ENCODE measurements around the gene DLK1.

Gene DLK1

DNA sequence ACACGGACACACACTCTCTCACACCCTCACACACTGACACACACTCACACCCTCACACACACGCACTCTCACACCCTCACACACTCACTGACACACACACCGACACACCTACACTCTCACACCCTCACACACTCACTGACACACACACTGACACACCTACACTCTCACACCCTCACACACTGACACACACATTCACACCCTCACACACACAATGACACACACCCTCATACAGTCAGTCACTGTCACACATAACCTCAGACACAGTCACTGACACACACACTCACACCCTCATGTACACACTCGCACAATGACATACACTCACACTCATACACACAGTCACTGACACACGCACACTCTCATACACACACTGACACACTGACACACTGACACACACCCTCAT, 19.8 kb upstream of the DLK1 start:
- POLR2A ChIA-PET = no interaction called here
- CTCF ChIA-PET = interaction anchor here (0.8 to 0.9 kb wide), 2 partner anchors 24 to 105 kb away, joined by 3 read pairs; no protein-coding TSS in a partner anchor
- 72% methylated on average over 5 of the region's 5 CpGs for WGBS (ENCODE audit: insufficient coverage)

DNA sequence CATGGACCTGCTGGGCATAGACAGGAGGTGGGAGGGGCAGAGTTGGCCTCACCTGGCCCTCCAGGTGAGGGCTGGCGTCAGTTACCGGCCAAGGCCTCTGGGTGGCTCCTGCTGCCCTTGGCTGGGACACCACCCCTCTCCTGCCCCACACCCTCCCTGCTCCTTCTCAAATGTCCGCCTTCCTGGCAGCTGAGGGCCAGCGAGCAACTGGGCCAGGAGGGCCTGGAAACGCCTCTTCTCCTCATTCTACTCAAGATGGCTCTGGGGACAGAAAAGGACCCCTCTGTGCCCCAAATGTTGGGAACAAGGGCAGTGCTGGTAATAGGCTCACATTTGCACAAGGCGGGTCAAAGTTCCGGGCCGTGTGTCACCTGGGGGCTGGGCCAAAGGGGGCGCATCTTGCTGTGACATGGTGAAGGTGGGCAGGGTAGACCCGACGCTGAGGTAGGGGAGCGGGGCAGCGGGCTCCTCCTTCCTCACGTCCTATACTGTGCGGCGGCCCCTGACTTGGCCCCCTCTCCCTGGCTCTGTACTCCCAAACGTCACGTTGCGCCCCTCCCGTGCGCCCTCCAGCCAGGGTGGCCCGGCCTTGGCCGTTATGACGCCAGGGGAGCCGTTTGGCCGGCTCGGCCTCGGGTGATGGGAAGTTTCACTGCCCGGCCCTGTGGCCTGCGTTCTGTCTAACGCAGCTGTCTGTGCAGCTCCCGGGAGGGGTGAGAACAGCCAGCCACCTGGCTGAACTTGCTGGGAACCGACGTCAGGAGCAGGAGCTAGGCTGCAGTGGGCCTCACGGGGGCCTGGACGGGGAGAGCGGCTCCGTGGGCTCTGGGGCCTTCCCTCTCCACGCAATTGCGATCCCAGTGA, 18.0 kb upstream of the DLK1 start:
- CTCF ChIA-PET = interaction anchor here (1.2 kb wide), 1 partner anchor 142 kb away, joined by 3 read pairs; no protein-coding TSS in a partner anchor
- DNase-seq = no peak
- 95% methylated on average over 37 of the region's 40 CpGs for WGBS (ENCODE audit: insufficient coverage)
- no peak overlapping the region for H3K27ac ChIP-seq (ENCODE audit: insufficient read depth in 1 of 2, low read depth in 1 of 2, low read length in 2 of 2, poor library complexity in 1 of 2, severe bottlenecking in 2 of 2)
- no peaks in the 10 kb centered on the region for H3K36me3 ChIP-seq (ENCODE audit: control insufficient read depth in 4 of 4, insufficient read depth in 4 of 4, low read length in 3 of 4)
- no peak overlapping the region for H3K4me3 ChIP-seq (ENCODE audit: control insufficient read depth in 1 of 7, extremely low read depth in 1 of 7, insufficient read depth in 4 of 7, low read depth in 2 of 7, low read length in 6 of 7)
- H3K4me1 ChIP-seq (ENCODE audit: control extremely low read depth in 1 of 4, control insufficient read depth in 4 of 4, insufficient read depth in 4 of 4, low read length in 3 of 4) = peaks cover 2 to 54% (median 43%) of the 10 kb centered on the region in 4 experiments
- H3K27me3 ChIP-seq (replicated peaks in 2 of 5; ENCODE audit: control insufficient read depth in 4 of 5, insufficient read depth in 5 of 5, low read length in 4 of 5) = no peaks in the 10 kb centered on the region
- POLR2A ChIA-PET = no interaction called here
- no peaks in the 10 kb centered on the region for H3K9me3 ChIP-seq (ENCODE audit: control extremely low read depth in 1 of 5, control insufficient read depth in 4 of 5, insufficient read depth in 2 of 5, low read depth in 1 of 5, low read length in 4 of 5)

More for the DNA sequence above, 19.8 kb upstream of the DLK1 start:
- DNase-seq = no peak
- H3K4me3 ChIP-seq (ENCODE audit: control insufficient read depth in 1 of 7, extremely low read depth in 1 of 7, insufficient read depth in 4 of 7, low read depth in 2 of 7, low read length in 6 of 7) = no peak overlapping the region
- H3K27ac ChIP-seq (ENCODE audit: insufficient read depth in 1 of 2, low read depth in 1 of 2, low read length in 2 of 2, poor library complexity in 1 of 2, severe bottlenecking in 2 of 2) = no peak overlapping the region
- H3K9me3 ChIP-seq (ENCODE audit: control extremely low read depth in 1 of 5, control insufficient read depth in 4 of 5, insufficient read depth in 2 of 5, low read depth in 1 of 5, low read length in 4 of 5) = no peaks in the 10 kb centered on the region
- peaks cover 2 to 36% (median 25%) of the 10 kb centered on the region in 4 experiments for H3K4me1 ChIP-seq (ENCODE audit: control extremely low read depth in 1 of 4, control insufficient read depth in 4 of 4, insufficient read depth in 4 of 4, low read length in 3 of 4)
- H3K36me3 ChIP-seq (ENCODE audit: control insufficient read depth in 4 of 4, insufficient read depth in 4 of 4, low read length in 3 of 4) = no peaks in the 10 kb centered on the region
- H3K27me3 ChIP-seq (replicated peaks in 2 of 5; ENCODE audit: control insufficient read depth in 4 of 5, insufficient read depth in 5 of 5, low read length in 4 of 5) = no peaks in the 10 kb centered on the region

DNA sequence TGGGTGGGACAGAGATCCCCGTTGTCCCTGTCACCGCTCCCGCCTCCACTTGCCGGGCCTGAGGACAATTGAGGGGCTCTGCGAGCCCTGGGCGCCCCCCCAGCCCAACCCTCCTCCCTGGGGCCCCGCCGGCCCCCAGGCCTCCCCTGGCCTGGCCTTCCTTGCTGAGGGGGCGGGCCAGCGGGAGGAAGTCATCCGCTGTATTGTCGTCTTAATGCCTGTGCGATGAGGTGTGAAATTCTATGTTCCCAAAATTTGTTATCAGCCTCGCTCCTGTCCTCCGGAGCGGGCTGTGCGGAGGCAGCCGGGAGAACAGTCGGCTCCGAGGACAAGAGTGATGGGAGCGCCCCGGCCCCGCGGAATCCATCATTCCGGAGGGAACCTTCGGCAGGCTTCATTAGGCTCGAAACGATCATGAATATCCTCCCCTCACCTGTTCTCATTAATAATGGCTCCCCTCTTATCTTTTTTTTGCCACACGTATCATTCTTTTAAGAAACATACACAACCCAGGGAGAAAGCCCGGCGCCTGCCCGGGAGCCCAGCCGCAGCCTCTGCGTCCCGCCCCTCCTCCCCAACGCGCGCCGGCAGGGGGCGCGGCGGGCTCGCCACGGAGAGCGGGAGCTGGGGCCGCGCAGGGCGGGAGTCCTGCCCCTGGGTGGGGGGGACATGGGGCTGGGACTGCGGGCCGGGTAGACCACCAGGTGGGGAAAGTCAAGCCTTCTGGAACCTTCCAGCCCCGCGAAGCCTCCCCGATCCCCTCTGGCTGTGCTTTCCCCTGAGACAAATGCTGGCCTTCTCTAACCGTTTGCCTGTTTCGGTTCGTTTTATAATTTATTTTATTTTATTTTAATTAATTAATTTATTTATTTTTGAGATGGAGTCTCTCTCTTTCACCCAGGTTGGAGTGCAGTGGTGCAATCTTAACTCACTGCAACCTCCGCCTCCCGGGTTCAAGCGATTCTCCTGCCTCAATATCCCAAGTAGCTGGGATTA, 17.1 kb upstream of the DLK1 start:
- H3K27ac ChIP-seq (ENCODE audit: insufficient read depth in 1 of 2, low read depth in 1 of 2, low read length in 2 of 2, poor library complexity in 1 of 2, severe bottlenecking in 2 of 2) = no peak overlapping the region
- ChIA-PET POLR2A (no interaction called here), CTCF (interaction anchor here (1.2 to 2.6 kb wide), 5 partner anchors 10 to 141 kb away, joined by 3 to 17 read pairs (median 3); no protein-coding TSS in a partner anchor)
- H3K27me3 ChIP-seq (replicated peaks in 2 of 5; ENCODE audit: control insufficient read depth in 4 of 5, insufficient read depth in 5 of 5, low read length in 4 of 5) = no peaks in the 10 kb centered on the region
- DNase-seq = peak; percentile 42 to 59 (median 48)
- H3K9me3 ChIP-seq (ENCODE audit: control extremely low read depth in 1 of 5, control insufficient read depth in 4 of 5, insufficient read depth in 2 of 5, low read depth in 1 of 5, low read length in 4 of 5) = no peaks in the 10 kb centered on the region
- H3K4me1 ChIP-seq (ENCODE audit: control extremely low read depth in 1 of 4, control insufficient read depth in 4 of 4, insufficient read depth in 4 of 4, low read length in 3 of 4) = peaks cover 2 to 64% (median 50%) of the 10 kb centered on the region in 4 experiments
- no peaks in the 10 kb centered on the region for H3K36me3 ChIP-seq (ENCODE audit: control insufficient read depth in 4 of 4, insufficient read depth in 4 of 4, low read length in 3 of 4)
- WGBS (ENCODE audit: insufficient coverage) = 29% methylated on average over 38 of the region's 59 CpGs
- H3K4me3 ChIP-seq (ENCODE audit: control insufficient read depth in 1 of 7, extremely low read depth in 1 of 7, insufficient read depth in 4 of 7, low read depth in 2 of 7, low read length in 6 of 7) = peak overlapping the region in 3 of 7 experiments; percentile 8 to 57 (median 26)

DNA sequence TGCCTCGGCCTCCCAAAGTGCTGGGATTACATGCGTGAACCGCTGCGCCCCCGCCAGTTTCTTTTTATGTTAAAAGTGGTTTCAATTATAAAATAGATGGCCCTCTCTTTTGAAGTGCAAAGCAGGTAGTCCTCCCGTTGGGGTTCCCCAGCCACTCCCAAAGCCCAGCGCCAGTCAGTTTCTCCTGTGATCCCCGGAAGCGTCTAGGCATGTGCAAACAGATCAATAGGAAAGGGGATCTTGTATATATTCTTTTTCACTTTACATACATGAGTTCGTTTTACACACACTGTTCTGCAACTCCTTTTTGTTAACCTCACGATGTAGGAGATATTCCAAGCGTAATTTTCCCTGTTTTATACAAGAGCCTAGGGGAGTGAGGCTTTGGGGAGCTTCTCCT, 16.3 kb upstream of the DLK1 start:
- Histone ChIP-seq H3K27me3 (replicated peaks in 2 of 5; ENCODE audit: control insufficient read depth in 4 of 5, insufficient read depth in 5 of 5, low read length in 4 of 5) (no peaks in the 10 kb centered on the region), H3K27ac (ENCODE audit: insufficient read depth in 1 of 2, low read depth in 1 of 2, low read length in 2 of 2, poor library complexity in 1 of 2, severe bottlenecking in 2 of 2) (no peak overlapping the region), H3K36me3 (ENCODE audit: control insufficient read depth in 4 of 4, insufficient read depth in 4 of 4, low read length in 3 of 4) (no peaks in the 10 kb centered on the region), H3K4me3 (ENCODE audit: control insufficient read depth in 1 of 7, extremely low read depth in 1 of 7, insufficient read depth in 4 of 7, low read depth in 2 of 7, low read length in 6 of 7) (no peak overlapping the region), H3K4me1 (ENCODE audit: control extremely low read depth in 1 of 4, control insufficient read depth in 4 of 4, insufficient read depth in 4 of 4, low read length in 3 of 4) (peaks cover 7 to 72% (median 58%) of the 10 kb centered on the region in 4 experiments), H3K9me3 (ENCODE audit: control extremely low read depth in 1 of 5, control insufficient read depth in 4 of 5, insufficient read depth in 2 of 5, low read depth in 1 of 5, low read length in 4 of 5) (no peaks in the 10 kb centered on the region)
- DNase-seq = no peak
- CTCF ChIA-PET = interaction anchor here (0.8 to 2.6 kb wide), 7 partner anchors 10 to 518 kb away, joined by 3 to 17 read pairs (median 3); no protein-coding TSS in a partner anchor
- POLR2A ChIA-PET = no interaction called here
- 81% methylated on average over 6 of the region's 12 CpGs for WGBS (ENCODE audit: insufficient coverage)

DNA sequence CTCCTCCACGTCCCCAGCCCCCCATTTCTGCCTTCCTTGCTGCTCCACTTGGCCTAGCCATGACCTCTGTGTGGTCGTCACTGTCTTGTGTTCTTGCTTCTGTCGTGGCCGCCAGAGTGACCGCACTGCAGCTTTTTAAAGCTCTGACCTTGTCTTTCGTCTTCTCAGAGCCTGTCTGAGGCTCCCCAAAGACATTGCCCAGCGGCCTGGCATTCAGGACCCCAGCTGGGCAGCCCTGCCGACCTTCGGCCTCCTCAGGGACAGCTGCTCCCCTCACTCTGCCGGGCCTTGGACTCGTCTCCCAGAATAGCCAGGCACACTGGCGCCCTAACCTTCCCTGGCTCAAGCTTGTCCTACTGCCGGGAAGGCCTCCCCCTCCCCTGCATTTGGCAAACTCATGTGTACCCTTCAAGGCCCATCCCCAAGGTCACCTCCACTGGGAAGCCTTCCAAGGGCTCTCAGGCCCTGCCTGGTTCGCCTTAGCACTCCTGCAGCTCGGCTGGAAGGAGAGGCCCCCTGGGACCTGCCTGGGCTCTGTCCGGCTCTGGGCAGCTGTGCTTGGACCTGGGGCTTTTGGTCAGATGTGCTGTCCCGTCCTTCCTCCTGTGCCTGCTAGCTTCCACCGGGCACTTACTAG, 15.7 kb upstream of the DLK1 start:
- ChIA-PET CTCF (interaction anchor here (0.6 to 2.6 kb wide), 10 partner anchors 11 to 518 kb away, joined by 3 to 17 read pairs (median 3); no protein-coding TSS in a partner anchor), POLR2A (interaction anchor here (0.9 to 1.1 kb wide), 3 partner anchors 16 to 34 kb away, joined by 3 read pairs; no protein-coding TSS in a partner anchor)
- peak overlapping the region; percentile 18 to 76 for H3K27ac ChIP-seq (ENCODE audit: insufficient read depth in 1 of 2, low read depth in 1 of 2, low read length in 2 of 2, poor library complexity in 1 of 2, severe bottlenecking in 2 of 2)
- no peaks in the 10 kb centered on the region for H3K36me3 ChIP-seq (ENCODE audit: control insufficient read depth in 4 of 4, insufficient read depth in 4 of 4, low read length in 3 of 4)
- DNase-seq = no peak
- WGBS (ENCODE audit: insufficient coverage) = 86% methylated on average over 17 of the region's 18 CpGs
- peaks cover 10 to 77% (median 64%) of the 10 kb centered on the region in 4 experiments for H3K4me1 ChIP-seq (ENCODE audit: control extremely low read depth in 1 of 4, control insufficient read depth in 4 of 4, insufficient read depth in 4 of 4, low read length in 3 of 4)
- no peaks in the 10 kb centered on the region for H3K9me3 ChIP-seq (ENCODE audit: control extremely low read depth in 1 of 5, control insufficient read depth in 4 of 5, insufficient read depth in 2 of 5, low read depth in 1 of 5, low read length in 4 of 5)
- peak overlapping the region in 2 of 7 experiments; percentile 21 to 26 for H3K4me3 ChIP-seq (ENCODE audit: control insufficient read depth in 1 of 7, extremely low read depth in 1 of 7, insufficient read depth in 4 of 7, low read depth in 2 of 7, low read length in 6 of 7)
- no peaks in the 10 kb centered on the region for H3K27me3 ChIP-seq (replicated peaks in 2 of 5; ENCODE audit: control insufficient read depth in 4 of 5, insufficient read depth in 5 of 5, low read length in 4 of 5)

DNA sequence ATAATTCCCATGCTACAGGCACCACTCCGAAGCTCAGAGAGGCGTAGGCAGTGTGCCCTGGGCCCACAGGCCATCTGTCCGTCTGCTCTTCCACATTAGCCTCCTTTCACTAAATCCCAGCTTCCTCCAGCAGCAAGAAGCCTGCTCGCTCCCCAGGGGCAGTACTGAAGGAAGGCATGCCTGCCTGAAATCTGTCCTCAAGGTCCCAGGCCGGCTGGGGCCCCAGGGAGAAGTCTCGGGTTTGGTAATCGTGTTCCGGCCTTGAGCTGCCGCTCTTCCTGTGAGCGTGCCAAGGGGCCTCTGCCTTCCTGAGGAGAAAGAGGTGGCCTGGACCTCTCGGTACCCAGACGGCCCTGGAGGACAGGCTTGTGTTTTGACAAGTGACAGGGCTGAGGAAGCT, 15.2 kb upstream of the DLK1 start:
- POLR2A ChIA-PET = interaction anchor here (0.9 to 1.1 kb wide), 3 partner anchors 17 to 34 kb away, joined by 3 read pairs; no protein-coding TSS in a partner anchor

More for the DNA sequence above, 15.2 kb upstream of the DLK1 start:
- Histone ChIP-seq H3K27ac (ENCODE audit: insufficient read depth in 1 of 2, low read depth in 1 of 2, low read length in 2 of 2, poor library complexity in 1 of 2, severe bottlenecking in 2 of 2) (peak overlapping the region; percentile 47 to 76), H3K36me3 (ENCODE audit: control insufficient read depth in 4 of 4, insufficient read depth in 4 of 4, low read length in 3 of 4) (no peaks in the 10 kb centered on the region), H3K9me3 (ENCODE audit: control extremely low read depth in 1 of 5, control insufficient read depth in 4 of 5, insufficient read depth in 2 of 5, low read depth in 1 of 5, low read length in 4 of 5) (no peaks in the 10 kb centered on the region), H3K4me3 (ENCODE audit: control insufficient read depth in 1 of 7, extremely low read depth in 1 of 7, insufficient read depth in 4 of 7, low read depth in 2 of 7, low read length in 6 of 7) (peak overlapping the region in 2 of 7 experiments; percentile 21 to 26), H3K4me1 (ENCODE audit: control extremely low read depth in 1 of 4, control insufficient read depth in 4 of 4, insufficient read depth in 4 of 4, low read length in 3 of 4) (peaks cover 12 to 80% (median 68%) of the 10 kb centered on the region in 4 experiments), H3K27me3 (replicated peaks in 2 of 5; ENCODE audit: control insufficient read depth in 4 of 5, insufficient read depth in 5 of 5, low read length in 4 of 5) (no peaks in the 10 kb centered on the region)
- CTCF ChIA-PET = interaction anchor here (0.6 to 2.6 kb wide), 8 partner anchors 8 to 517 kb away, joined by 3 to 17 read pairs (median 4); no protein-coding TSS in a partner anchor
- 12% methylated on average over 12 of the region's 12 CpGs for WGBS (ENCODE audit: insufficient coverage)
- DNase-seq = peak; percentile 73 to 86 (median 82)
